Neural cell (in vitro differentiated cells): Measurements from ENCODE around the gene SETD2. TPM values are rescaled to one million over a fixed set of nuclear protein-coding genes. Genes with fewer than 3 reads are reported as not detected.

Source experiments
- H2AFZ ChIP-seq: fragments of 200-600, 300-800 bp; sonication (generic), shearing (Covaris generic); 2 replicates; pipeline ENCODE4 v1.6.0; 2014; ENCODE audit warnings: low read depth, mild to moderate bottlenecking, antibody characterized with exemption, low read length, moderate library complexity
- H3F3A ChIP-seq: fragments of 200-600 bp; shearing (Covaris generic); 2 replicates; pipeline ENCODE4 v1.6.1; 2016; ENCODE audit warnings: mild to moderate bottlenecking, moderate library complexity, mixed read lengths, antibody characterized with exemption, low read length; ENCODE audit not compliant: insufficient read depth, poor library complexity, severe bottlenecking
- H3K27ac ChIP-seq: fragments of 200-600, 300-800 bp; sonication (generic), shearing (Covaris generic); 2 replicates; pipeline ENCODE4 v1.5.1; 2014; ENCODE audit warnings: mild to moderate bottlenecking, low read length, moderate library complexity
- H3K27me3 ChIP-seq: fragments of 300-800, 200-600 bp; sonication (generic), shearing (Covaris generic); 2 replicates; pipeline ENCODE4 v1.6.0; 2014; ENCODE audit warnings: mild to moderate bottlenecking, low read depth, low read length, moderate library complexity; ENCODE audit not compliant: insufficient read depth
- H3K36me3 ChIP-seq: fragments of 300-800, 200-600 bp; sonication (generic), shearing (Covaris generic); 2 replicates; pipeline ENCODE4 v1.5.1; 2014; ENCODE audit warnings: mild to moderate bottlenecking, antibody characterized with exemption, low read length, moderate library complexity; ENCODE audit not compliant: insufficient read depth
- H3K4me2 ChIP-seq: fragments of 300-800, 200-600 bp; sonication (generic), shearing (Covaris generic); 2 replicates; pipeline ENCODE4 v1.6.0; 2014; ENCODE audit warnings: mild to moderate bottlenecking, low read length
- H3K4me3 ChIP-seq: fragments of 300-800, 200-600 bp; sonication (generic), shearing (Covaris generic); 2 replicates; pipeline ENCODE4 v1.5.1; 2014; ENCODE audit warnings: mild to moderate bottlenecking, low read length, moderate library complexity
- H3K79me2 ChIP-seq: fragments of 200-600 bp; shearing (Covaris generic); replicated peaks from 2 replicates; pipeline ENCODE4 v1.6.0; 2014; ENCODE audit warnings: mild to moderate bottlenecking, low read length, moderate library complexity; ENCODE audit not compliant: insufficient read depth
- H3K9ac ChIP-seq: fragments of 300-800, 200-600 bp; sonication (generic), shearing (Covaris generic); 2 replicates; pipeline ENCODE4 v1.6.1; 2016; ENCODE audit warnings: mild to moderate bottlenecking, low read length, mixed read lengths
- H3K9me2 ChIP-seq: fragments of 200-600 bp; shearing (Covaris generic); 2 replicates; pipeline ENCODE4 v1.6.1; 2016; ENCODE audit warnings: mild to moderate bottlenecking, low read length, mixed read lengths; ENCODE audit not compliant: insufficient read depth
- H3K9me3 ChIP-seq: fragments of 200-600, 300-800 bp; sonication (generic), shearing (Covaris generic); 2 replicates; pipeline ENCODE4 v1.6.1; 2016; ENCODE audit warnings: mild to moderate bottlenecking, mixed run types, low read length, moderate library complexity, mixed read lengths
- H4K20me1 ChIP-seq: fragments of 200-600 bp; shearing (Covaris generic); 2 replicates; pipeline ENCODE4 v1.6.1; 2016; ENCODE audit warnings: mild to moderate bottlenecking, mixed run types; ENCODE audit not compliant: insufficient read depth
- EP300 ChIP-seq: fragments of 450-650 bp; conservative IDR thresholded peaks from 2 replicates; pipeline ENCODE4 v1.6.1; 2014; ENCODE audit warnings: antibody characterized with exemption, mild to moderate bottlenecking, moderate library complexity; ENCODE audit not compliant: poor library complexity, severe bottlenecking
- EZH2 ChIP-seq: fragments of 200-600, 300-800 bp; shearing (Covaris generic), sonication (generic); IDR thresholded peaks from 2 replicates; pipeline ENCODE4 v1.6.1; 2014; ENCODE audit warnings: antibody characterized with exemption, low read length, borderline replicate concordance, mild to moderate bottlenecking; ENCODE audit not compliant: insufficient read depth, poor library complexity, severe bottlenecking
- MXI1 ChIP-seq: fragments of 450-650 bp; conservative IDR thresholded peaks from 2 replicates; pipeline ENCODE4 v1.6.1; 2014; ENCODE audit warnings: antibody characterized with exemption, mild to moderate bottlenecking; ENCODE audit not compliant: poor library complexity, severe bottlenecking
- POLR2AphosphoS5 ChIP-seq: IDR thresholded peaks from 2 replicates; pipeline ENCODE4 v1.6.1; 2012
- RAD21 ChIP-seq: fragments of 450-650 bp; conservative IDR thresholded peaks from 2 replicates; pipeline ENCODE4 v1.6.1; 2014; ENCODE audit warnings: antibody characterized with exemption, mild to moderate bottlenecking, moderate library complexity
- SMC3 ChIP-seq: fragments of 450-650 bp; conservative IDR thresholded peaks from 2 replicates; pipeline ENCODE4 v1.6.1; 2014; ENCODE audit warnings: antibody characterized with exemption, mild to moderate bottlenecking, moderate library complexity; ENCODE audit not compliant: poor library complexity
- TAF1 ChIP-seq: IDR thresholded peaks from 2 replicates; pipeline ENCODE4 v1.6.1; 2012; ENCODE audit warnings: low read depth
- polyA plus RNA-seq: library from polyadenylated mRNA; depleted of rRNA; stranded (reverse); fragments of >200 nt; gene quantifications from 2 replicates; pipeline ENCODE4 v1.2.3, GENCODE V29; 2014
- TF ChIP-seq, protein P1 (sequence below): IDR thresholded peaks from 2 replicates; pipeline ENCODE4 v1.6.1; 2012; ENCODE audit warnings: borderline replicate concordance
- TF ChIP-seq, protein P2 (sequence below): fragments of 450-650 bp; IDR thresholded peaks from 2 replicates; pipeline ENCODE4 v1.5.1; 2014; ENCODE audit warnings: antibody characterized with exemption, mild to moderate bottlenecking, moderate library complexity; ENCODE audit not compliant: poor library complexity, severe bottlenecking

Gene SETD2
- polyA plus RNA-seq, 1 donor from 2014 or later: 18.4 TPM

- H3K9me2 ChIP-seq: no peaks in the 10 kb centered on the region
- H3K36me3 ChIP-seq: no peaks in the 10 kb centered on the region
- no peaks in the 10 kb centered on the region for H4K20me1 ChIP-seq
- H2AFZ ChIP-seq: no peak overlapping the region
- no peaks in the 10 kb centered on the region for H3K79me2 ChIP-seq
- no peaks in the 10 kb centered on the region for H3K27me3 ChIP-seq
- no peak for TF ChIP-seq MXI1
- TF ChIP-seq SMC3: no peak
- TF ChIP-seq RAD21: no peak
- TF ChIP-seq, protein P1, sequence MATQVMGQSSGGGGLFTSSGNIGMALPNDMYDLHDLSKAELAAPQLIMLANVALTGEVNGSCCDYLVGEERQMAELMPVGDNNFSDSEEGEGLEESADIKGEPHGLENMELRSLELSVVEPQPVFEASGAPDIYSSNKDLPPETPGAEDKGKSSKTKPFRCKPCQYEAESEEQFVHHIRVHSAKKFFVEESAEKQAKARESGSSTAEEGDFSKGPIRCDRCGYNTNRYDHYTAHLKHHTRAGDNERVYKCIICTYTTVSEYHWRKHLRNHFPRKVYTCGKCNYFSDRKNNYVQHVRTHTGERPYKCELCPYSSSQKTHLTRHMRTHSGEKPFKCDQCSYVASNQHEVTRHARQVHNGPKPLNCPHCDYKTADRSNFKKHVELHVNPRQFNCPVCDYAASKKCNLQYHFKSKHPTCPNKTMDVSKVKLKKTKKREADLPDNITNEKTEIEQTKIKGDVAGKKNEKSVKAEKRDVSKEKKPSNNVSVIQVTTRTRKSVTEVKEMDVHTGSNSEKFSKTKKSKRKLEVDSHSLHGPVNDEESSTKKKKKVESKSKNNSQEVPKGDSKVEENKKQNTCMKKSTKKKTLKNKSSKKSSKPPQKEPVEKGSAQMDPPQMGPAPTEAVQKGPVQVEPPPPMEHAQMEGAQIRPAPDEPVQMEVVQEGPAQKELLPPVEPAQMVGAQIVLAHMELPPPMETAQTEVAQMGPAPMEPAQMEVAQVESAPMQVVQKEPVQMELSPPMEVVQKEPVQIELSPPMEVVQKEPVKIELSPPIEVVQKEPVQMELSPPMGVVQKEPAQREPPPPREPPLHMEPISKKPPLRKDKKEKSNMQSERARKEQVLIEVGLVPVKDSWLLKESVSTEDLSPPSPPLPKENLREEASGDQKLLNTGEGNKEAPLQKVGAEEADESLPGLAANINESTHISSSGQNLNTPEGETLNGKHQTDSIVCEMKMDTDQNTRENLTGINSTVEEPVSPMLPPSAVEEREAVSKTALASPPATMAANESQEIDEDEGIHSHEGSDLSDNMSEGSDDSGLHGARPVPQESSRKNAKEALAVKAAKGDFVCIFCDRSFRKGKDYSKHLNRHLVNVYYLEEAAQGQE: no peak
- no peak for TF ChIP-seq TAF1
- TF ChIP-seq, protein P2, sequence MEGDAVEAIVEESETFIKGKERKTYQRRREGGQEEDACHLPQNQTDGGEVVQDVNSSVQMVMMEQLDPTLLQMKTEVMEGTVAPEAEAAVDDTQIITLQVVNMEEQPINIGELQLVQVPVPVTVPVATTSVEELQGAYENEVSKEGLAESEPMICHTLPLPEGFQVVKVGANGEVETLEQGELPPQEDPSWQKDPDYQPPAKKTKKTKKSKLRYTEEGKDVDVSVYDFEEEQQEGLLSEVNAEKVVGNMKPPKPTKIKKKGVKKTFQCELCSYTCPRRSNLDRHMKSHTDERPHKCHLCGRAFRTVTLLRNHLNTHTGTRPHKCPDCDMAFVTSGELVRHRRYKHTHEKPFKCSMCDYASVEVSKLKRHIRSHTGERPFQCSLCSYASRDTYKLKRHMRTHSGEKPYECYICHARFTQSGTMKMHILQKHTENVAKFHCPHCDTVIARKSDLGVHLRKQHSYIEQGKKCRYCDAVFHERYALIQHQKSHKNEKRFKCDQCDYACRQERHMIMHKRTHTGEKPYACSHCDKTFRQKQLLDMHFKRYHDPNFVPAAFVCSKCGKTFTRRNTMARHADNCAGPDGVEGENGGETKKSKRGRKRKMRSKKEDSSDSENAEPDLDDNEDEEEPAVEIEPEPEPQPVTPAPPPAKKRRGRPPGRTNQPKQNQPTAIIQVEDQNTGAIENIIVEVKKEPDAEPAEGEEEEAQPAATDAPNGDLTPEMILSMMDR: no peak
- TF ChIP-seq EP300: no peak
- H3K4me2 ChIP-seq: no peak overlapping the region
- H3K9ac ChIP-seq: no peak overlapping the region
- H3F3A ChIP-seq: no peaks in the 10 kb centered on the region
- no peak overlapping the region for H3K27ac ChIP-seq
- no peak overlapping the region for H3K4me3 ChIP-seq
- no peaks in the 10 kb centered on the region for H3K9me3 ChIP-seq
Observed at GRCh38 chr3:47016934-47017435, 146.9 kb downstream of the SETD2 start.

DNA sequence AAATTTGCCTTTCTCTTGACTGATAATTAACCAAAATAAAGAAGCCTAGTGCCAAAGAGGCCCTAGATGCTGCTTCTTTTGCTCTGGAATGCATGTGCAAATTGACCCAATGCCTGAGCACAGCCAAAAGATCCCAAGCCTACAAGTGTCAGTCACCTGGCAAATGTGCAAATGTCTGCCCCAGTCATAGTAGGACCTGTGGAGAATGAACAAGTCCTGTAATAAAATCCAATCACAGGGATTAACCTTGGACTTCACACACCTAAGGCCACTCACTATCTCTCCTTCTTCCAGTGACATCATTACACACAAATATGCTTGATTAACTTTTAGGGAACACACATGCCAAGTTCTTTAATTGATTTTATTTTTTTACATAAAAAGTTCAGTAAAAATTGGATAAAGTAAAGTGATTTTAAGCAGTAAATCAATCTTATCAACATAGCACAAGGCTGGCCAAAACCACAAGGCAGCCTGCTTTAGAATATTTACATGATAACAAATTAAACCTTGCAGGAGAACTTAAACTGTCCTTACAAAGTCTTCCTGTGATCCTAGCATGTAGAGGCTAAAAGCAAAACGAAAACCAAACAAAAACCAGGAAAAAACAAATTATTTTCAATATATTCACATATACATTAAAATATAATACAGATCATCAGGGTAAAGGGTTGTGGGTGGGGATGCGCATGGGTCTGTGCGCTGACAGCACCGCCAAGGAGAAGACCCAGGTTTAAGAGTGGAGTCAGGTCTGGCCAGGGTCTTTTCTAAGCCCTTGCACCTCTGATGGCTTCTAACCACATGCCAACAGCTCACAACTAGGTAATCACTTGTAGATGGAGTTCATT, 147.6 kb downstream of the SETD2 start:
- H4K20me1 ChIP-seq: no peaks in the 10 kb centered on the region

More for the DNA sequence above, 147.6 kb downstream of the SETD2 start:
- H3K36me3 ChIP-seq: no peaks in the 10 kb centered on the region
- TF ChIP-seq EZH2 (no peak), RAD21 (no peak), POLR2AphosphoS5 (no peak), EP300 (no peak), TAF1 (no peak), SMC3 (no peak), MXI1 (no peak)
- TF ChIP-seq, protein P1: no peak
- TF ChIP-seq, protein P2: no peak
- no peak overlapping the region for H3K4me3 ChIP-seq
- no peaks in the 10 kb centered on the region for H3F3A ChIP-seq
- H3K79me2 ChIP-seq: no peaks in the 10 kb centered on the region
- H3K27ac ChIP-seq: no peak overlapping the region
- H2AFZ ChIP-seq: no peak overlapping the region
- H3K4me2 ChIP-seq: no peak overlapping the region
- no peak overlapping the region for H3K9ac ChIP-seq
- H3K9me2 ChIP-seq: no peaks in the 10 kb centered on the region
- no peaks in the 10 kb centered on the region for H3K27me3 ChIP-seq
- H3K9me3 ChIP-seq: no peaks in the 10 kb centered on the region
